HG03097 (cell line): ENCODE measurements around the gene CGN.

Source experiments
- ATAC-seq: cut with Tn5 transposase; IDR thresholded peaks from one replicate; pipeline ENCODE4 v1.9.1; 2021; ENCODE audit not compliant: unreplicated experiment, low FRiP score

Gene CGN

DNA sequence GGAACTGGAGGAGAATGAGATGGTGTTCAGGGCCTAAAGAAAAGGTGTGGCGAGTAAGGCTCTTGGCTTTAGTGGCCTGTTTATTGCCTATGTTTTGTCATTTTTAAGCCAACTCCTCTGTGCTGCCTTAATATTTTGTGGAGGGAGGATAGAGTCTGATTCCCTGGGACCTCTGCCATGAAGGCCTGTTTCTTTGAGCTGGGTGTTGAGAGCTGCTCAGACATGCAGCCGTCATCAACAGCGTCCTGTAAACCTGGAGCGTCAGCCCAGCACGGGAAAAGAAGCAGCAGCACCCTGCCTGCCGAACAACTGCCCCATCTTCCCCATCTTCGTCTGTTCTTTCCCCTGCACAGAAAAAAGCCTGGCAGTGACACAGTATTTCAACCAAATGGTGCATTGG lies 73.6 kb downstream of the CGN start:
- ATAC-seq: no peak

DNA sequence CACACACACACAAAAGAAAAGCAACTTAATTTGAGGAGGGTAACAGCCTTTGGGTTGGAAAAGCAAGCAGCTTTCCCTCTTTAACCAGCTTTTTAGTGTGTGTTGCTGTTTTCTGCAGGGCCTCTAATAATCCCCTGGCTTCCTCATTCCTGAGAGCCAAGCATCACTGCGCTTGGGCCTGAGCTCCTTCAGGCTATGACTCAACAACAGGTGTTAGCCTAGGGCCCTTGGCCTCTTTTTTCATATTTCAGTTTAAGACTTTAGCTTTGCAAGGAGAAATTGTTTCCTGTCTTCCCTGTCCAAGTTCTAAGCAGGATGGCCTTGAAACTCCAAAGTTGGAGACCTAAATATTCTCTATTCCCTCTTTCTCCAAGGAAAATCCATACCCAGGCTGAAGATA lies 74.4 kb downstream of the CGN start:
- ATAC-seq: no peak
